ENCODE results near the gene MALL. TPM values are rescaled to one million over a fixed set of nuclear protein-coding genes. Genes with fewer than 3 reads are reported as not detected.
"Not testable (repeated sequence)": the region's sequence is repeated elsewhere in the genome, so short reads cannot be mapped to it uniquely, and the experiment has no call there.

Gene MALL
- total and polyA plus RNA-seq, 4 donors: 41.5 to 123 (median 109) TPM

DNA sequence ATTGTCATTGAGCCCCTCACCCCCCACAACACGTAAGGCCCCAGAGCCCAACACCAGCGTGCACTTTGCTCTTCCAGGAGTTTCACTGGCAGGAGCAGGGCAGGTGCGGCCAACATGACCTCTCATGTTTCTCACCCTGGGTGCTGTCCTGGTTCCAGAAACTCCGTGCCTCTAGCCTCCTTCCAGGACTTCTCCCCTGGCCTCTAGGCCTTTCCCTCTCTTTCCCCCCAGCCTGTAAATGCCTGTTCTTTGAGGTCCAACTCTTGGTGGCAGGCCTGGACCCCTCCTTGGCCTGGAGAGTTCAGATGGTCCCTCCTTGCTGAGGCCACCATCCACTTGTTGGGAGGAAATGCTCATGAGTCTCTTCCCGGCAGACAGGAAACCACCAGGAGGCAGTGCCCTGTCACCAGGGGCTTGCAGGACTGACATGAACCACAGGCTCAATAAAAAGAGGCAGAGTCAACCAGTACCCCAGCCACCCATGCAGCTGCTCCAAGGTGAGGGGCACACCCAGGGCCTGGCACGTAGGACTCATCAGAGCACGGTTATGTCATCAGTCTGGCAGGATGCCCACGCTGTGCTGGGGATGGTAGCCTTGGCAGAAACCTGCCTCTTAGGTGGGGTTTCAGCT, 1.5 kb downstream of the MALL start:
- Histone ChIP-seq H3K4me3 (peak overlapping the region; percentile 33), H3K27me3 (ENCODE audit: control insufficient read depth in 3 of 3, insufficient read depth in 3 of 3, low read length in 2 of 3) (peaks cover 0 to 26% (median 11%) of the 10 kb centered on the region in 3 donors), H3K36me3 (ENCODE audit: control insufficient read depth in 4 of 4, insufficient read depth in 4 of 4, low read length in 4 of 4) (no peaks in the 10 kb centered on the region), H3K9ac (ENCODE audit: insufficient read depth in 1 of 2, low read length in 2 of 2) (no peak overlapping the region), H3K27ac (ENCODE audit: low read depth in 1 of 2, low read length in 1 of 2) (peak overlapping the region; percentile 58 to 79), H3K9me3 (ENCODE audit: control insufficient read depth in 4 of 4, insufficient read depth in 3 of 4, low read length in 3 of 4) (no peaks in the 10 kb centered on the region), H3K4me1 (ENCODE audit: control insufficient read depth in 5 of 5, insufficient read depth in 5 of 5, low read length in 5 of 5) (peaks cover 0 to 16% (median 11%) of the 10 kb centered on the region in 5 donors)
- TF ChIP-seq, protein P1, sequence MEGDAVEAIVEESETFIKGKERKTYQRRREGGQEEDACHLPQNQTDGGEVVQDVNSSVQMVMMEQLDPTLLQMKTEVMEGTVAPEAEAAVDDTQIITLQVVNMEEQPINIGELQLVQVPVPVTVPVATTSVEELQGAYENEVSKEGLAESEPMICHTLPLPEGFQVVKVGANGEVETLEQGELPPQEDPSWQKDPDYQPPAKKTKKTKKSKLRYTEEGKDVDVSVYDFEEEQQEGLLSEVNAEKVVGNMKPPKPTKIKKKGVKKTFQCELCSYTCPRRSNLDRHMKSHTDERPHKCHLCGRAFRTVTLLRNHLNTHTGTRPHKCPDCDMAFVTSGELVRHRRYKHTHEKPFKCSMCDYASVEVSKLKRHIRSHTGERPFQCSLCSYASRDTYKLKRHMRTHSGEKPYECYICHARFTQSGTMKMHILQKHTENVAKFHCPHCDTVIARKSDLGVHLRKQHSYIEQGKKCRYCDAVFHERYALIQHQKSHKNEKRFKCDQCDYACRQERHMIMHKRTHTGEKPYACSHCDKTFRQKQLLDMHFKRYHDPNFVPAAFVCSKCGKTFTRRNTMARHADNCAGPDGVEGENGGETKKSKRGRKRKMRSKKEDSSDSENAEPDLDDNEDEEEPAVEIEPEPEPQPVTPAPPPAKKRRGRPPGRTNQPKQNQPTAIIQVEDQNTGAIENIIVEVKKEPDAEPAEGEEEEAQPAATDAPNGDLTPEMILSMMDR (IDR thresholded peaks at IDR 0.05; ENCODE audit: control extremely low read depth, extremely low read depth): no peak
- ATAC-seq (ENCODE audit: insufficient read depth, low FRiP score) (peak; percentile 25), DNase-seq (no peak)
- WGBS, 2 donors: 50 to 58% methylated on average over 8 of the region's 8 CpGs

DNA sequence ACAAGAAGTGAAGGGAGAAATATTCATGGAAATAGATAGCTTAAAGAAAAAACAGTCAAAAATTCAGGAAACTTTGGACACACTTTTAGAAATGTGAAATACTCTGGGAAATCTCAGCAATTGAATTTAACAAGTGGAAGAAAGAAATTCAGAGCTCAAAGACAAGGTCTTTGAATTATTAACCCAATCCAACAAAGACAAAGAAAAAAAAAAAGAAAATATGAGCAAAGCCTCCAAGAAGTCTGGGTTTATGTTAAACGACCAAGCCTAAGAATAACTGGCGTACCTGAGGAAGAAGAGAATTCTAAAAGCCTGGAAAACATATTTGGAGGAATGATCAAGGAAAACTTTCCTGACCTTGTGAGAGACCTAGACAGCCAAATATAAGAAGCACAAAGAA, 7.3 kb downstream of the MALL start:
- not testable (repeated sequence) for ATAC-seq (ENCODE audit: insufficient read depth, low FRiP score); H3K27ac ChIP-seq (ENCODE audit: low read depth in 1 of 2, low read length in 1 of 2); H3K9ac ChIP-seq (ENCODE audit: insufficient read depth in 1 of 2, low read length in 2 of 2); DNase-seq; H3K9me3 ChIP-seq (ENCODE audit: control insufficient read depth in 4 of 4, insufficient read depth in 3 of 4, low read length in 3 of 4); H3K36me3 ChIP-seq (ENCODE audit: control insufficient read depth in 4 of 4, insufficient read depth in 4 of 4, low read length in 4 of 4); H3K4me3 ChIP-seq; H3K27me3 ChIP-seq (ENCODE audit: control insufficient read depth in 3 of 3, insufficient read depth in 3 of 3, low read length in 2 of 3)
- H3K4me1 ChIP-seq (ENCODE audit: control insufficient read depth in 5 of 5, insufficient read depth in 5 of 5, low read length in 5 of 5): peaks cover 0 to 22% (median 5%) of the 10 kb centered on the region in 5 donors
- 89 to 90% methylated on average over 2 of the region's 2 CpGs for WGBS, 2 donors

GRCh38 chr2:110107092-110108079, 8.2 kb downstream of the MALL start:
- TF ChIP-seq, protein P1 (IDR thresholded peaks at IDR 0.05; ENCODE audit: control extremely low read depth, extremely low read depth): no peak
- H3K4me3 ChIP-seq: no peak overlapping the region
- no peak for ATAC-seq (ENCODE audit: insufficient read depth, low FRiP score)
- DNase-seq: no peak
- H3K27ac ChIP-seq (ENCODE audit: low read depth in 1 of 2, low read length in 1 of 2): peak overlapping the region in 1 of 2 donors; percentile 79
- no peaks in the 10 kb centered on the region for H3K36me3 ChIP-seq (ENCODE audit: control insufficient read depth in 4 of 4, insufficient read depth in 4 of 4, low read length in 4 of 4)
- H3K9ac ChIP-seq (ENCODE audit: insufficient read depth in 1 of 2, low read length in 2 of 2): no peak overlapping the region
- WGBS, 2 donors: 77 to 84% methylated on average over 3 of the region's 3 CpGs
- H3K4me1 ChIP-seq (ENCODE audit: control insufficient read depth in 5 of 5, insufficient read depth in 5 of 5, low read length in 5 of 5): peaks cover under 1 to 30% (median 5%) of the 10 kb centered on the region in 5 donors
- H3K9me3 ChIP-seq (ENCODE audit: control insufficient read depth in 4 of 4, insufficient read depth in 3 of 4, low read length in 3 of 4): no peaks in the 10 kb centered on the region
- no peaks in the 10 kb centered on the region for H3K27me3 ChIP-seq (ENCODE audit: control insufficient read depth in 3 of 3, insufficient read depth in 3 of 3, low read length in 2 of 3)

DNA sequence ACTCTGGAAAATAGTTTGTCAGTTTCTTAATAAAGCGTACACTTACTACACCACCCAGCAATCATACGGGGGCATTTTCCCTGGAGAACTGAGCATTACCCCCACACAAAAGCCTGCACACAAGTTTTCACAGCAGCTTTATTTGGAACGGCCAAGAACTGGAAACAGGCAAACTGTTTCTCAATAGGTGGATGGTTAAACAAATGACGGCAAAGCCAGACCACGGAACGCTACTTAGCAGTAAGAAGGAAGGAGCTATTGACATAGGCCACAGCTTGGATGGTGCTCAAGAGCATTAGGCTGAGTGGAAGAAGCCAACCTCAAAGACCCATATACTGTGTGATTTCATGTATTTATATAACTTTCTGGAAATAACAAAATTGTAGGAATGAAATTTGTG, 9.0 kb downstream of the MALL start:
- TF ChIP-seq, protein P1 (IDR thresholded peaks at IDR 0.05; ENCODE audit: control extremely low read depth, extremely low read depth): no peak
- no peak overlapping the region for H3K4me3 ChIP-seq
- peaks cover 2 to 37% (median 12%) of the 10 kb centered on the region in 5 donors for H3K4me1 ChIP-seq (ENCODE audit: control insufficient read depth in 5 of 5, insufficient read depth in 5 of 5, low read length in 5 of 5)
- peak overlapping the region in 1 of 2 donors; percentile 79 for H3K27ac ChIP-seq (ENCODE audit: low read depth in 1 of 2, low read length in 1 of 2)
- no peaks in the 10 kb centered on the region for H3K36me3 ChIP-seq (ENCODE audit: control insufficient read depth in 4 of 4, insufficient read depth in 4 of 4, low read length in 4 of 4)
- no peaks in the 10 kb centered on the region for H3K9me3 ChIP-seq (ENCODE audit: control insufficient read depth in 4 of 4, insufficient read depth in 3 of 4, low read length in 3 of 4)
- peak; percentile 16 for ATAC-seq (ENCODE audit: insufficient read depth, low FRiP score)
- no peaks in the 10 kb centered on the region for H3K27me3 ChIP-seq (ENCODE audit: control insufficient read depth in 3 of 3, insufficient read depth in 3 of 3, low read length in 2 of 3)
- peak in 2 of 3 donors; percentile 46 to 78 for DNase-seq
- no peak overlapping the region for H3K9ac ChIP-seq (ENCODE audit: insufficient read depth in 1 of 2, low read length in 2 of 2)
- 47 to 48% methylated on average over 6 of the region's 6 CpGs for WGBS, 2 donors
